Fibroblast of skin of left biceps (primary cell): Measurements from ENCODE around the gene ACSF3.

ENCODE experiments used
- DNase-seq, 2 experiments: peaks; one replicate each; pipeline ENCODE4 v3.0.0-alpha.2; 2013; ENCODE audit warnings: low read depth in 2 of 2

Gene ACSF3

GRCh38 chr16:89129378-89129777 is 35.7 kb downstream of the ACSF3 start:
- DNase-seq = no peak

GRCh38 chr16:89130448-89130847 is 36.8 kb downstream of the ACSF3 start:
- DNase-seq = no peak

GRCh38 chr16:89131783-89132182 is 38.1 kb downstream of the ACSF3 start:
- no peak for DNase-seq

DNA sequence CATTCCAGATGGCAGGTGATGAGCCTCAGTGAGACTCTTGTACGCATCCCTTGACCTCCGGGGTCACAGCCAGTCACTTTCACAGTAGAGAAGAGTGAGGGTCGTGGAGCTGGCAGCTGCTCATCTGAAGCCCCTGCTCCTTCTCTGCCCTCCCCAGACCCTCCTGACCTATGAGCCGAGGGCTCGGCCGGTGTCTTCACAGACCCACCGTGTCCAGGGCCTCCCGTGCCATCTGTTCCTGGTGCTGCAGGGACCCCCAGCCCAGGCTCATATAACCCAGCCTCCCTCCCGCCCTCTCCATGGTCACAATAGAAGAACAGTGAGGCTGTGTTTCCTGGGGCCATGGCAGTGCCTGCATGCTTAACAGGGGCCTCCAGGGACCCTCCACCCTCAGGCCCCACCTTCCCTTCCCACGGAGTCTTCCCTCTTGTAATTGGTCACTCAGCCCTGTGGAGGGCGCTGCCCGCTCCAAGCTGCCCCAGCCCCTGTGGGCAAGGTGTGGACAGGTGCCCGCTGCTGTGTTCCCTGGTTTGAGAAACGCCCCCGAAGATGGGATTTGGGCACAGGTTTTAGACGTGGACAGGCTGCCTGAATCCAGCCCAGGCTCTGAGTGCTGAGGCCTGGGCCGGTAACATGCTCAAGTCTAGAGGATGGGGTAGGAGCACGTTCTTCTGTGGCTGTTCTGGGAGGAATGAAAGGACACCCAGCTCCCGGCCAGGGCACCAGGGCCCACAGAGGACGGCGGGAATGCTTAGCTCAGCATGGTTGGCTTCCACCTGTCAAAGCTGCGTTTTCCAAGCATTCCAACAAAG is 38.7 kb downstream of the ACSF3 start:
- no peak for DNase-seq

DNA sequence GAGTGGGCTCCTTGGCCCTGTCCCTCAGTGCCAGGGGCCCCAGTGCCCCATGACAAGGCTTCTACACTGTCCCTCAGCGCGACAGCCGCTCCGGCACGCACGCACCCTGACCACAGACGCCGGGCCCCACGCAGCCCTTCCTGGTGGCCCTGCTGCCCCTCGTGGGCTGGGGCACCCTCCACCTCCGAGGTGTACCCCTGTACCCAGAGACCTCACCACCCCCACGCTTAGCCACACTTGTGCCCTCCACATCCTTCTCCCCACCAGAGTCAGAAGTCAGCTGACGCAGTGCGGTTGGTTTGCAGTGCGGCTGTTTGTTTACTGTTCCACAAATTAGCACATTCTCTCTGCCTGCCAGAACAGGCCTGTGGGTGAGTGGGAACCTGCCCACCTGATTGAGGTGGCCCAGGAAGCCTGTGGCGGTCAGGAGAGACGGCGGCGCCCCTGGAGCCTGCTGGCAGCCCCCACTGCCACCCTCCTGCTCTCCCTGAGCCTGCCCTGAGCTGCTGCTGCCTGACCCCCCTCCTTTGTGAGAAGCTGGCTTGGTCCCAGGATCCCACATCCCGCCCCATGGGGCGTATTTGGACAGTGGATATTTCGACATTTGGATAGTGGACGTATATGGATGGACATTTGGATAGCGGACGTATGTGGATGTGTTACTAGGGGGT is 39.9 kb downstream of the ACSF3 start:
- no peak for DNase-seq

GRCh38 chr16:89134269-89134668 is 40.6 kb downstream of the ACSF3 start:
- DNase-seq = no peak

DNA sequence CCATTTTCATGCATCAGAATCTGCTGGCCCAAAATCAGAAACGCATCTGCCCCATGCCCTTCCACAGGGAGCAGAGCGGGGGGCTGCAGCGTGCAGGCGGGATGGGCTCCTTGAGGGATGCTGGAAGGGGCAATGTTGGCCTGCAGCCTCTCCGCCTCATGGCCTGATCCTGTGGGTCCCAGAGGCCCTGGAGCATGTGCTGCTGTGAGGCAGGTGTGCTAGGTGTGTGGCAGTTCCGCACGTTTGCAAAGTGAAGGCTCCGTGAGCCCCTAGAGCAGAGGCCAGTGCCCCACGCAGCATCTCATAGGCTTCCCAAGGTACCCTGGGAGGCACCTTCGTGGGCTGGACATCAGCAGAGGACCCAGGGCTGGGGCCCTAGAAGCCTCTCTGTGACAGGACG is 41.5 kb downstream of the ACSF3 start:
- DNase-seq = no peak

GRCh38 chr16:89135971-89136765 is 42.5 kb downstream of the ACSF3 start:
- DNase-seq = no peak

DNA sequence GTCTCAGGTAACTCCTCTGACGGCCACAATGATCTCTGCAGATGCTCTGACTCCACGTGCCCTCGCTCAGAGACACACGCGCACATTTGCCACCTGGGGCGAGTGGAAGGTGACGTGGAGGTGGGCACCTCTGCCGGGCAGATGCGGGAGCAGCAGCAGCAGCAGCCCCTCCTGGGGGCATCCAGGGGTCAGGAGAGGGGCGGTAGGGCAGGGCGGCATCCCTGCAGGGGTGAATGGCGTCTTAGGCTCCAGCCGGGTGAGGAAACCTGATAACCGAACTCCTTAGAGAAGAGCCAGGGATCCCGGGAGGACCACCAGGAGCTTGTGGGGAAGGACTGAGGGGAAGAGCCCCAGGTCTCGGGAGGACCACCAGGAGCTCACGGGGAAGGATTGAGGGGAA is 43.3 kb downstream of the ACSF3 start:
- DNase-seq = no peak

- no peak for DNase-seq
These were observed 44.2 kb downstream of the ACSF3 start for GRCh38 chr16:89137666-89138512.

DNA sequence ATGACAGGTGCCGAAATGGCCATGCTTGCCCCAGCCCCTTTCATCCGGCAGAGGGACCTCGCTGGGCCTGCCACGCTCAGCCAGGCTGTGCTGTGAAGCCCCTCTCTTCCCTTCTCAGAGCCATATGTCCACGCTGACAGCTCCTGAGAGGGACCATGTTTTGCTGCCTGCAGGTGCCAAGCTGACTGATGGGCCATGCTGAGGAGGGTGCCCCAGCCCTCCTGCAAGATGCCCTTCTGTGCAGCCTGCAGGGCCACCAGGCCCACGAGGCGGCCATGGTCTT is 44.8 kb downstream of the ACSF3 start:
- no peak for DNase-seq

DNA sequence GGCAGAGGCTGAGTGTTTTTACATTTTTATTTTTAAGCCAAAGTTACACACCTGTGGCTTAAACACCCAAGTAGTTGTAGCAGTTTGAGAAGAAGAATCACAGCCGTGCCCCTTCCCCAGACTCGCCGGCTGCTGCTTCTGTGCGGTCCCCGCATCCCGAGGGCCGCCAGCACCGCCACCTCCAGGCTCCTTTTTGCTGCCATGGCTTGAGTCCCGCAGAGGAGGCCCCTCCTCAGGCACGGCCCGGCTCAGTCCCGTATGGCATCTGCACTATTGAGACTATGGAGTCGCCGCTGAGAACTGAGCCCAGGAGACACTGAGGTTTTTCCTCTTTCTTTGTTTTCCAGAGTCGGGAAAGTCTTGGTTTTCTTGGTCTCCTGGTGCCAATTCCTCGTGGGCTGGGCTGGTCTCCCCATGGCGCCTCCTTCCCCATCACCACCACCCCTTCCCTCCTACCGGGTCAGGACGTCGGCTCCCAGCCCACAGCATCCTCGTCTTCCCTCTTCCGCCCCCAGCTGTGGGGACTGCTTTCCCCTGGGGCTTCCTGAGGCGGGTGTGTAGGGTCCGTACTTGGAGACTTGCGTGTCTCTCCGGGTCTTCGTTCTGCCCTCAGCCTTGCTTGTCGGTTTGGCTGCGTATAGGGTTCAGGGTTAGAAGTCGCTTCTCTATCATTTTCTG is 45.3 kb downstream of the ACSF3 start:
- DNase-seq = no peak

DNA sequence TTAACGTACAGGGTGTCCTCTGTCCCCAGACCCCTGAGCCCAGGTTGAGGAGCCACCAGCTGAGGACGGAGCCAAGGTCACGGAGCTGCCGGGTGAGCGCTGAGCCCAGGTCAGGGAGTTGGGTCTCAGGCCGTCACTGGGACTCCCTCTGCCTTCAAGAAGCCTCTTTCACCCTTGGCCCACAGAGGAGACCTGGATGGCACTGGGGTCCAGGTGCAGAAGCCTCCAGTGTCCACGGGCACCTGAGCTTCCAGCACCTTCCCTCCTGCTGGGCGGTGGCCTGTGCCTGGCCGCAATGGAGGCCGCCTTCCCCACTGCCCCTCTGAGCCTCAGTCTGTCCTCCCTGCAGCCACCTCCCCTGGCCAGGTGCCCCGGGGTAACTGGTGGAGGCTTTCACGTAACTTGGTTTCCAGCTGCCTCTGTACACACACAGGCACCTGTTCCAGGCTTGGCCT is 46.3 kb downstream of the ACSF3 start:
- no peak for DNase-seq

GRCh38 chr16:89140401-89140800 is 46.7 kb downstream of the ACSF3 start:
- DNase-seq = no peak

- DNase-seq = no peak
These were observed 47.6 kb downstream of the ACSF3 start for GRCh38 chr16:89140981-89141883.

GRCh38 chr16:89141884-89142267 is 48.2 kb downstream of the ACSF3 start:
- DNase-seq = no peak

GRCh38 chr16:89142474-89143195 is 49.0 kb downstream of the ACSF3 start:
- no peak for DNase-seq

DNA sequence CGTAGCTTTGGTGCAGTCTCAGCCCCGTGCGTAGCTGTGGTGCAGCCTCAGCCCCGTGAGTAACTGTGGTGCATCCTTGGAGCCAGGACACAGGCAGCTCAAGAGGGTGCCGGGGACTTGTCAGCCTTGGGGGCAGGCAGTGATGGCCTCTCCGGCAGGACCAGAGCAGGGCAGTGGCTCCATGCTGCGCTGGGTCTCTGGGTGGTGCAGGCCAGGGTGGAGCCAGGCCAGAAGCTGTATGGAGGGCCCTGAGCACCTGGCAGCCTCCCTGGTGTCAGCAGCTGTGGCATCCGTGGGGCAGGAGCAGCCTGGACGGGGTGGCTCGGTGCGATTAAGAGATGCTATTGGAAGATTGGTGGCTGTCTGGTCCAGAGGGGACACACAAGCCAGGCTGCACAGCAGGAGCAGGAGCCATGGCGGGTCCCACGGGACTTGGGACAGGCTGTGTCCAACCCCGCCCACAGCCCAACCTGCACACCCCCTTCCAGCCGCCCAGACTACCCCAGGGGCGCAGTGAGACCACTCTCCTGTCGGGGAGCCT is 49.6 kb downstream of the ACSF3 start:
- DNase-seq = no peak
